HEK293 (cell line): ENCODE measurements around the gene PKDCC.

Experiments
- CTCF ChIA-PET: fragments of 350-600 bp; formaldehyde crosslinking; extraction: SDS; loops from one replicate; lab custom pipeline; 2021; ENCODE audit warnings: antibody characterized with exemption; lab: Yijun Ruan, JAX
- POLR2A ChIA-PET: fragments of 300-600 bp; formaldehyde crosslinking; extraction: SDS; loops from one replicate; lab custom pipeline; 2020; ENCODE audit warnings: antibody characterized with exemption, inconsistent platforms; lab: Yijun Ruan, JAX
- H3K27ac ChIP-seq: fragments of 200-500 bp; sonication (Bioruptor generic); 2 replicates; pipeline ENCODE4 v1.5.1; 2014; ENCODE audit warnings: low read depth, low read length, control low read depth, inconsistent platforms; ENCODE audit errors: extremely low read depth
- H3K36me3 ChIP-seq, 2 experiments: fragments of 200-500 bp in 1 of 2; sonication (Bioruptor generic) in 1 of 2; 1 replicate in 1 of 2; 2 replicates in 1 of 2; pipeline ENCODE4 v1.5.1; 2014 to 2017; ENCODE audit warnings: inconsistent platforms in 2 of 2, low read length in 2 of 2; ENCODE audit not compliant: control insufficient read depth in 2 of 2, insufficient read depth in 1 of 2
- H3K4me1 ChIP-seq: fragments of 200-500 bp; sonication (Bioruptor generic); 2 replicates; pipeline ENCODE4 v1.5.1; 2014; ENCODE audit warnings: mild to moderate bottlenecking, low read length, inconsistent platforms; ENCODE audit not compliant: control insufficient read depth, insufficient read depth
- H3K4me3 ChIP-seq: 2 replicates; pipeline ENCODE4 v1.5.1; 2011; ENCODE audit warnings: low read depth, mild to moderate bottlenecking, control low read depth, low read length, moderate library complexity
- H3K9me3 ChIP-seq: fragments of 200-500 bp; sonication (Bioruptor generic); 2 replicates; pipeline ENCODE4 v1.5.1; 2014; ENCODE audit warnings: low read depth, low read length, inconsistent platforms; ENCODE audit not compliant: control insufficient read depth, insufficient read depth
- HOXA7 ChIP-seq: sonication (generic); formaldehyde crosslinking; IDR thresholded peaks from 2 replicates; pipeline ENCODE4 v1.8.1; 2022; ENCODE audit warnings: missing genetic modification reagents, borderline replicate concordance
- REPIN1 ChIP-seq: fragments of 450-650 bp; formaldehyde crosslinking; IDR thresholded peaks from 2 replicates; pipeline ENCODE4 v1.5.1; 2017; ENCODE audit warnings: missing biosample characterization, missing genetic modification characterization, low read depth
- SP3 ChIP-seq: fragments of 450-650 bp; formaldehyde crosslinking; IDR thresholded peaks from 2 replicates; pipeline ENCODE4 v1.5.1; 2016; ENCODE audit warnings: missing biosample characterization, missing genetic modification characterization
- ZNF202 ChIP-seq: fragments of 450-650 bp; formaldehyde crosslinking; IDR thresholded peaks from 2 replicates; pipeline ENCODE4 v1.5.1; 2016; ENCODE audit warnings: missing biosample characterization, missing genetic modification characterization, borderline replicate concordance
- ZNF214 ChIP-seq: fragments of 450-650 bp; formaldehyde crosslinking; IDR thresholded peaks from 2 replicates; pipeline ENCODE4 v1.5.1; 2017; ENCODE audit warnings: missing biosample characterization, mild to moderate bottlenecking, missing genetic modification characterization, borderline replicate concordance
- ZNF621 ChIP-seq: fragments of 450-650 bp; formaldehyde crosslinking; IDR thresholded peaks from 2 replicates; pipeline ENCODE4 v1.5.1; 2017; ENCODE audit warnings: missing biosample characterization, missing genetic modification characterization
- ZNF707 ChIP-seq: fragments of 450-650 bp; formaldehyde crosslinking; IDR thresholded peaks from 2 replicates; pipeline ENCODE4 v1.5.1; 2016; ENCODE audit warnings: missing biosample characterization, missing genetic modification characterization
- ZNF768 ChIP-seq: fragments of 450-650 bp; formaldehyde crosslinking; IDR thresholded peaks from 2 replicates; pipeline ENCODE4 v1.5.1; 2018; ENCODE audit warnings: missing biosample characterization, mild to moderate bottlenecking, missing genetic modification characterization
- TF ChIP-seq, protein P1 (sequence below): fragments of 450-650 bp; formaldehyde crosslinking; IDR thresholded peaks from 2 replicates; pipeline ENCODE4 v1.5.1; 2016; ENCODE audit warnings: missing biosample characterization, missing genetic modification characterization, borderline replicate concordance
- TF ChIP-seq, protein P2 (sequence below): fragments of 450-650 bp; formaldehyde crosslinking; IDR thresholded peaks from 2 replicates; pipeline ENCODE4 v1.5.1; 2016; ENCODE audit warnings: missing biosample characterization, missing genetic modification characterization

PKDCC gene

DNA sequence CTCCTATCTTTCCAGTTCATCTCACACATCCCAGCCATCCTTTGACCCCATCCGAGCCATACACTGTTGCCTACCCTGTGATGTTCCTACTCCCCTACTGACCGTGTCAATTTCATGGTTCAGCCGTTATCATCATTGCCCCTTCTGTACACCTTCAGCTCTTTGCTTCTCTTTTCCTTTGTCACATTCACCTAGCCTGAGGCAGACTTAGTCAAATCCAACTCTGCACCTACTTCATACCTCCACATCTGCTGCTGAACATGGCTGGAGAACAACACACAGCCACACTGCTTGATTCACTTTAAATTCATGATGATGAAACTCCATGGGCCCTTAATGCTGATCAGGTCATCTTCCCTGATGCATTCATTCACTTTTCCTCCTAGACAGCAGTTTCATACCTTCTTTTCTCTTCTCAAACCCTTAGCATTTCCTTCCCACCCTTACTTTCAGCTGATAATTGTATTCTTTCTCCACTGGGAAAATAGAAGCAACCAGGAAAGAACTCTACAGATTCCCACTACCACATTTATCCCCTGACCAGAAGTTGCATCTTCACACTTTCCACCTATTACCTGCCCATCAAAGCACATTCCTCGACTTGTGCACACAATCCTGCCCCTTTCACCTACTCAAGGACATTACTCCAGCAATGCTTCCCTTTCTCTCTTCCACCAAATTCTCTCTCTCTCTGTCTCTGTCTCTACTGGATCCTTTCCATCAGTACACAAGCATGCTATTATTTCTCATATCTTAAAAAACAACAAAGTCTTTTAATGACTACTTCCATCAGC lies 59.6 kb downstream of the PKDCC start:
- ChIA-PET CTCF (interaction anchor here (0.5 to 0.7 kb wide), 3 partner anchors 87 to 1658 kb away, joined by 3 to 5 read pairs (median 4); no protein-coding TSS in a partner anchor), POLR2A (interaction anchor here (0.6 to 1.8 kb wide), 3 partner anchors 25 to 35 kb away, joined by 3 to 11 read pairs (median 5); no protein-coding TSS in a partner anchor)
- Histone ChIP-seq H3K9me3 (no peaks in the 10 kb centered on the region), H3K27ac (no peak overlapping the region), H3K36me3 (no peaks in the 10 kb centered on the region), H3K4me1 (no peaks in the 10 kb centered on the region), H3K4me3 (no peak overlapping the region)
- TF ChIP-seq ZNF621 (no peak), ZNF214 (tag by site-specific recombination) (no peak), ZNF768 (tag by site-specific recombination) (no peak), HOXA7 (CRISPR knock-in tag) (no peak), SP3 (tag by site-specific recombination) (no peak), REPIN1 (tag by site-specific recombination) (no peak), ZNF202 (tag by site-specific recombination) (no peak), ZNF707 (no peak)
- TF ChIP-seq, protein P1, sequence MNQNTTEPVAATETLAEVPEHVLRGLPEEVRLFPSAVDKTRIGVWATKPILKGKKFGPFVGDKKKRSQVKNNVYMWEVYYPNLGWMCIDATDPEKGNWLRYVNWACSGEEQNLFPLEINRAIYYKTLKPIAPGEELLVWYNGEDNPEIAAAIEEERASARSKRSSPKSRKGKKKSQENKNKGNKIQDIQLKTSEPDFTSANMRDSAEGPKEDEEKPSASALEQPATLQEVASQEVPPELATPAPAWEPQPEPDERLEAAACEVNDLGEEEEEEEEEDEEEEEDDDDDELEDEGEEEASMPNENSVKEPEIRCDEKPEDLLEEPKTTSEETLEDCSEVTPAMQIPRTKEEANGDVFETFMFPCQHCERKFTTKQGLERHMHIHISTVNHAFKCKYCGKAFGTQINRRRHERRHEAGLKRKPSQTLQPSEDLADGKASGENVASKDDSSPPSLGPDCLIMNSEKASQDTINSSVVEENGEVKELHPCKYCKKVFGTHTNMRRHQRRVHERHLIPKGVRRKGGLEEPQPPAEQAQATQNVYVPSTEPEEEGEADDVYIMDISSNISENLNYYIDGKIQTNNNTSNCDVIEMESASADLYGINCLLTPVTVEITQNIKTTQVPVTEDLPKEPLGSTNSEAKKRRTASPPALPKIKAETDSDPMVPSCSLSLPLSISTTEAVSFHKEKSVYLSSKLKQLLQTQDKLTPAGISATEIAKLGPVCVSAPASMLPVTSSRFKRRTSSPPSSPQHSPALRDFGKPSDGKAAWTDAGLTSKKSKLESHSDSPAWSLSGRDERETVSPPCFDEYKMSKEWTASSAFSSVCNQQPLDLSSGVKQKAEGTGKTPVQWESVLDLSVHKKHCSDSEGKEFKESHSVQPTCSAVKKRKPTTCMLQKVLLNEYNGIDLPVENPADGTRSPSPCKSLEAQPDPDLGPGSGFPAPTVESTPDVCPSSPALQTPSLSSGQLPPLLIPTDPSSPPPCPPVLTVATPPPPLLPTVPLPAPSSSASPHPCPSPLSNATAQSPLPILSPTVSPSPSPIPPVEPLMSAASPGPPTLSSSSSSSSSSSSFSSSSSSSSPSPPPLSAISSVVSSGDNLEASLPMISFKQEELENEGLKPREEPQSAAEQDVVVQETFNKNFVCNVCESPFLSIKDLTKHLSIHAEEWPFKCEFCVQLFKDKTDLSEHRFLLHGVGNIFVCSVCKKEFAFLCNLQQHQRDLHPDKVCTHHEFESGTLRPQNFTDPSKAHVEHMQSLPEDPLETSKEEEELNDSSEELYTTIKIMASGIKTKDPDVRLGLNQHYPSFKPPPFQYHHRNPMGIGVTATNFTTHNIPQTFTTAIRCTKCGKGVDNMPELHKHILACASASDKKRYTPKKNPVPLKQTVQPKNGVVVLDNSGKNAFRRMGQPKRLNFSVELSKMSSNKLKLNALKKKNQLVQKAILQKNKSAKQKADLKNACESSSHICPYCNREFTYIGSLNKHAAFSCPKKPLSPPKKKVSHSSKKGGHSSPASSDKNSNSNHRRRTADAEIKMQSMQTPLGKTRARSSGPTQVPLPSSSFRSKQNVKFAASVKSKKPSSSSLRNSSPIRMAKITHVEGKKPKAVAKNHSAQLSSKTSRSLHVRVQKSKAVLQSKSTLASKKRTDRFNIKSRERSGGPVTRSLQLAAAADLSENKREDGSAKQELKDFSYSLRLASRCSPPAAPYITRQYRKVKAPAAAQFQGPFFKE (tag by site-specific recombination), result no peak
- TF ChIP-seq, protein P2, sequence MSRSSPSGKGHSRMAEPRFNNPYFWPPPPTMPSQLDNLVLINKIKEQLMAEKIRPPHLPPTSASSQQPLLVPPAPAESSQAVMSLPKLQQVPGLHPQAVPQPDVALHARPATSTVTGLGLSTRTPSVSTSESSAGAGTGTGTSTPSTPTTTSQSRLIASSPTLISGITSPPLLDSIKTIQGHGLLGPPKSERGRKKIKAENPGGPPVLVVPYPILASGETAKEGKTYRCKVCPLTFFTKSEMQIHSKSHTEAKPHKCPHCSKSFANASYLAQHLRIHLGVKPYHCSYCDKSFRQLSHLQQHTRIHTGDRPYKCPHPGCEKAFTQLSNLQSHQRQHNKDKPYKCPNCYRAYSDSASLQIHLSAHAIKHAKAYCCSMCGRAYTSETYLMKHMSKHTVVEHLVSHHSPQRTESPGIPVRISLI (tag by site-specific recombination), result no peak
